GM12872 (cell line): ENCODE results near the gene SELENOM.

Experiments
- CTCF ChIP-seq: IDR thresholded peaks from 3 replicates; pipeline ENCODE4 v1.5.1; 2011; ENCODE audit warnings: low read depth, mild to moderate bottlenecking, low read length, moderate library complexity; ENCODE audit not compliant: insufficient read depth

SELENOM gene

GRCh38 chr22:31130873-31131272 lies 23.5 kb upstream of the SELENOM start:
- no peak for TF ChIP-seq CTCF

- TF ChIP-seq CTCF, result no peak
Observed at GRCh38 chr22:31128156-31128555, 20.8 kb upstream of the SELENOM start.

- TF ChIP-seq CTCF, result no peak
Observed at GRCh38 chr22:31127181-31127772, 19.9 kb upstream of the SELENOM start.

- TF ChIP-seq CTCF, result no peak
Observed at GRCh38 chr22:31126869-31127175, 19.5 kb upstream of the SELENOM start.

- no peak for TF ChIP-seq CTCF
Observed at GRCh38 chr22:31126128-31126868, 18.9 kb upstream of the SELENOM start.

GRCh38 chr22:31125521-31126117 lies 18.3 kb upstream of the SELENOM start:
- TF ChIP-seq CTCF, result no peak

GRCh38 chr22:31124811-31125465 lies 17.6 kb upstream of the SELENOM start:
- no peak for TF ChIP-seq CTCF
